ENCODE measurements around the gene ARL6IP5. TPM values are rescaled to one million over a fixed set of nuclear protein-coding genes. Genes with fewer than 3 reads are reported as not detected.
A peak's percentile ranks its signal among the peaks of the same experiment; 100 is the strongest.

The ARL6IP5 gene
- total and polyA plus RNA-seq, 2 of the 13 experiments (the other 11 are each of a cell fraction or from before 2014, with no cell fraction given): 23.7 to 29.6 TPM

- peak; percentile 35 for TF ChIP-seq ZNF687 (CRISPR knock-in tag; IDR thresholded peaks at IDR 0.05)
- no peak for TF ChIP-seq HNF1A (IDR thresholded peaks at IDR 0.05; ENCODE audit: low read depth)
- peak; percentile 42; the same call in 1 of the 2 replicates for TF ChIP-seq HNF1A (CRISPR knock-in tag; IDR thresholded peaks at IDR 0.05; ENCODE audit: borderline replicate concordance)
- TF ChIP-seq RBFOX2 (IDR thresholded peaks at IDR 0.05; ENCODE audit: low read depth, low read length): peak; percentile 63
- 0 out of 2 replicates have a peak, but pooled peaks have one; percentile 38 for TF ChIP-seq ZSCAN25 (CRISPR knock-in tag; IDR thresholded peaks at IDR 0.05)
- TF ChIP-seq ZNF784 (CRISPR knock-in tag; IDR thresholded peaks at IDR 0.05; ENCODE audit: borderline replicate concordance): no peak
- TF ChIP-seq ZFP91 (CRISPR knock-in tag; IDR thresholded peaks at IDR 0.05; ENCODE audit: borderline replicate concordance): peak; percentile 46; the same call in 1 of the 2 replicates
- no peak for TF ChIP-seq ZFP62 (CRISPR knock-in tag; IDR thresholded peaks at IDR 0.05)
- TF ChIP-seq SNAPC2 (CRISPR knock-in tag; IDR thresholded peaks at IDR 0.05): 0 out of 2 replicates have a peak, but pooled peaks have one; percentile 7
- TF ChIP-seq MYC (CRISPR knock-in tag; IDR thresholded peaks at IDR 0.05; ENCODE audit: borderline replicate concordance): no peak
- TF ChIP-seq ZFY (CRISPR knock-in tag; IDR thresholded peaks at IDR 0.05): peak; percentile 53; the same call in 1 of the 2 replicates
- peak; percentile 6; the same call in 1 of the 2 replicates for TF ChIP-seq ARID5B (CRISPR knock-in tag; IDR thresholded peaks at IDR 0.05)
Observed at GRCh38 chr3:69079269-69080159, 5.2 kb upstream of the ARL6IP5 start (continued).

All from HepG2 (cell line).